Fibroblast of lung (primary cell): ENCODE data around the gene TEAD3.

Source experiments
- EZH2 ChIP-seq: IDR thresholded peaks from 2 replicates; pipeline ENCODE4 v1.5.1; 2012; ENCODE audit warnings: low read length, control low read depth, mild to moderate bottlenecking; ENCODE audit errors: missing control alignments
- TF ChIP-seq, protein P1 (sequence below), 2 donors: IDR thresholded peaks in 1 of 2; conservative IDR thresholded peaks in 1 of 2; 1 replicate in 1 of 2; 2 replicates in 1 of 2; pipeline ENCODE4 v1.5.1; 2011 to 2012; ENCODE audit warnings: low read length in 2 of 2, control low read depth in 1 of 2, inconsistent platforms in 1 of 2, low read depth in 1 of 2, mild to moderate bottlenecking in 1 of 2

DNA sequence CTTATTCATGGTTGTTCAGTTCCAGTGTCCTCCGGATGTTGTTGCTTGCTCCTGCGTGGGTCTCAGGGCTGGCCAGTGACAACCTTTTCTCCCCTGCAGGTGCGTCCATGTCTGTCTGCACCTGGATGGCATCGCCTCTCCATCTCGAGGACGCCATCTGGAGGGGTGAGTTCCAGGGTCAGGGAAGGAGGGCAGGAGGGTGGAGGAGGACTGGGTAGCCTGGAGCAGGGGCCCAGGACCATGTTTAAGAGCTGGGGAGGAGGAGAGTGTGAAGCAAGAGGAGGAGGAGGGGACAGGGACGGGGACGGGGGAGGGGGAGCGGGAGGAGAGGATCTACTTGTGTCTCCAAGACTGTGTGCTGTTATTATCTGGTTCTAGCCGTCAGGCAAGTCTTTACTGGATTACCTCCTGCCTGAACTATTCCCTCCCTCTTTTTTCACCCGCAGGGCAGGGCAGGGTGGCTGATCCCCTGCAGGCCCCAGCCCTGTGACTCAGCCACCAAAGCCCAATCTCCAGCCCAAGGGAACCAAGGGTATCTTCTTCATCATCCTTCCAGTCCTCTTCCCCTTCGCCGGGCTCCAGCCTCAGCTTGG is 48.0 kb upstream of the TEAD3 start:
- TF ChIP-seq, protein P1, sequence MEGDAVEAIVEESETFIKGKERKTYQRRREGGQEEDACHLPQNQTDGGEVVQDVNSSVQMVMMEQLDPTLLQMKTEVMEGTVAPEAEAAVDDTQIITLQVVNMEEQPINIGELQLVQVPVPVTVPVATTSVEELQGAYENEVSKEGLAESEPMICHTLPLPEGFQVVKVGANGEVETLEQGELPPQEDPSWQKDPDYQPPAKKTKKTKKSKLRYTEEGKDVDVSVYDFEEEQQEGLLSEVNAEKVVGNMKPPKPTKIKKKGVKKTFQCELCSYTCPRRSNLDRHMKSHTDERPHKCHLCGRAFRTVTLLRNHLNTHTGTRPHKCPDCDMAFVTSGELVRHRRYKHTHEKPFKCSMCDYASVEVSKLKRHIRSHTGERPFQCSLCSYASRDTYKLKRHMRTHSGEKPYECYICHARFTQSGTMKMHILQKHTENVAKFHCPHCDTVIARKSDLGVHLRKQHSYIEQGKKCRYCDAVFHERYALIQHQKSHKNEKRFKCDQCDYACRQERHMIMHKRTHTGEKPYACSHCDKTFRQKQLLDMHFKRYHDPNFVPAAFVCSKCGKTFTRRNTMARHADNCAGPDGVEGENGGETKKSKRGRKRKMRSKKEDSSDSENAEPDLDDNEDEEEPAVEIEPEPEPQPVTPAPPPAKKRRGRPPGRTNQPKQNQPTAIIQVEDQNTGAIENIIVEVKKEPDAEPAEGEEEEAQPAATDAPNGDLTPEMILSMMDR (conservative IDR thresholded peaks at IDR 0.05 in 1 of 2, IDR thresholded peaks at IDR 0.05 in 1 of 2; ENCODE audit: low read depth in 1 of 2, low read length in 2 of 2) = no peak
- no peak for TF ChIP-seq EZH2
